ENCODE data around the gene HOGA1. TPM values are rescaled to one million over a fixed set of nuclear protein-coding genes. Genes with fewer than 3 reads are reported as not detected.

Gene HOGA1
- total RNA-seq (4.5 and 5.8 TPM in 2 replicates), polyA plus RNA-seq (6.9 TPM in 2 replicates)

DNA sequence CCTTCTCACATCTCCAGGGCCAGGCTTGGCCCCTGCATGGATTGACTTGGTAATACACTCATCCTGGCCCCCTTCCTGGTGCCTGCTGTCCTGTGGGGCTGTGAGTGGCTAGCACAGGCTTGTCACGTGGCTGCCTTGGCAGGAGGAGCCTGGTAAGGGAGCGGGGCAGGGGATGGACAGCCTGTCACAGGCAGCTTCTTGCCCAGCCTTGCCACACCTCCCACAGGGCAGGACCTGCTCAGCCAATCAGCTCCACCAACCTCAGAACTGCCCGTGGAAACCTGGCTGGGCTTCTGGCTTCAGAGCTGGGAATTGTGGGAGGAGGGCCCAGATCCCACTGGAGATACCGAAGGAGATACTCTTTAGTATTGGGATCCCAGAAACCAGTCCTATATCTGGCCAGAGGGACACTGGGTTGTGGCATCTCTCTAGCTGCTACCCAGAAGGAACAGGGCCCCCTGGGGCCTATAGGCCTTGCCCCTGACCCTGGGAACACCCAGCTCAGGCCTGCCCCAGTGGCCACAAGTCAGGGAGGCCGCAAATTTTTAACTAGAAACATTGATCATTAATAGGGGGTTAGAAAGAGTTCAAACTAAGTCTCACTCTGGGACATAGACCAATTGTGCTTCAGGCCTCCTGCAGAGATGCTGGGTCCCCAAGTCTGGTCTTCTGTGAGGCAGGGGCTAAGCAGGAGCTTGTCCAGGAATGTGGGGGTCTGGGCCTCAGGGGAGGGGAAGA, at the start of gene HOGA1:
Gene HOGA1 (plus strand): TSS at position 330 of the 738 bp plus-strand sequence. CDS start 315 bp downstream, at position 645.
- H3K4me3 ChIP-seq, result no peak within 1 kb of the TSS

DNA sequence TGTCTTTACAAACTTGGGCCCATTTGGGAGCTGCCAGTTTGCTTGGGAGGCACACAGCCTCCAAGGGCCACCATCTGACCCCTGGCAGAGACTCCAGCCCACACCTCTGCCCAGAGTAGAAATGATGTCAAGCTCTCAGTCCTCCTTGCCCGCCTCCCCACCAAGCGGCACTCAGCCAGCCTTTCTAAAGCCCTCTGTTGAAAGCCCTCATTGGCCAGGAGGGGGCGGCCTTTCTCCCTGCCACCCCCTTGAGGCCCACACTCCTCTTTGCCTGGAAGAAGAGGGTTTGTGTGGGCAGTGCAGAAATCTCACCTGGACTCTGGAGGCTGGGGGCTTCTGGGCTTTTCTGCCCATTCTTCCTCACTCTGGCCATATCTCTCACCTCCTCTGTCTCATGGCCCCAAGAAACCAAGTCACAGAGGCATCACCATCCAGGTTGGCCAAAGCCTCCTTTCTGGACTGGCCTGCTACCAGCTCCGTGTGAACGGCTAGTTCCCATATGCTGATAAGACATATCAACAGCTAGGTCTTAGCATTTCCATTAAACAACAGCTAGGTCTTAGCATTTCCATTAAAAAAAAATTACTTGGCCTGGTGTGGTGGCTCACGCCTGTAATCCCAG, 49.3 kb upstream of the HOGA1 start:
- no peak overlapping the region for H3K4me3 ChIP-seq
- peaks cover 3% of the 10 kb centered on the region for H3K79me2 ChIP-seq
- H3K27me3 ChIP-seq, result no peaks in the 10 kb centered on the region
- H3K27ac ChIP-seq, result no peak overlapping the region
- WGBS (ENCODE audit: low lambda C conversion rate, missing lambda C conversion rate), result 79% methylated on average over 6 of the region's 6 CpGs
- peaks cover 5% of the 10 kb centered on the region for H3K4me1 ChIP-seq (ENCODE audit: insufficient read depth)
- no peak for DNase-seq (ENCODE audit: low spot score)
- H3K9me2 ChIP-seq (replicated peaks; ENCODE audit: insufficient read depth), result no peaks in the 10 kb centered on the region
- H3K4me2 ChIP-seq, result no peak overlapping the region
- no peak overlapping the region for H2AFZ ChIP-seq
- no peaks in the 10 kb centered on the region for H4K20me1 ChIP-seq (ENCODE audit: insufficient read depth, poor library complexity, severe bottlenecking)
- no peaks in the 10 kb centered on the region for H3K36me3 ChIP-seq (replicated peaks; ENCODE audit: insufficient read depth, low read depth)
- H3K9me3 ChIP-seq (ENCODE audit: low read depth), result no peaks in the 10 kb centered on the region
- no peak for TF ChIP-seq EZH2 (IDR thresholded peaks at IDR 0.05; ENCODE audit: borderline replicate concordance)
- TF ChIP-seq, protein P1, sequence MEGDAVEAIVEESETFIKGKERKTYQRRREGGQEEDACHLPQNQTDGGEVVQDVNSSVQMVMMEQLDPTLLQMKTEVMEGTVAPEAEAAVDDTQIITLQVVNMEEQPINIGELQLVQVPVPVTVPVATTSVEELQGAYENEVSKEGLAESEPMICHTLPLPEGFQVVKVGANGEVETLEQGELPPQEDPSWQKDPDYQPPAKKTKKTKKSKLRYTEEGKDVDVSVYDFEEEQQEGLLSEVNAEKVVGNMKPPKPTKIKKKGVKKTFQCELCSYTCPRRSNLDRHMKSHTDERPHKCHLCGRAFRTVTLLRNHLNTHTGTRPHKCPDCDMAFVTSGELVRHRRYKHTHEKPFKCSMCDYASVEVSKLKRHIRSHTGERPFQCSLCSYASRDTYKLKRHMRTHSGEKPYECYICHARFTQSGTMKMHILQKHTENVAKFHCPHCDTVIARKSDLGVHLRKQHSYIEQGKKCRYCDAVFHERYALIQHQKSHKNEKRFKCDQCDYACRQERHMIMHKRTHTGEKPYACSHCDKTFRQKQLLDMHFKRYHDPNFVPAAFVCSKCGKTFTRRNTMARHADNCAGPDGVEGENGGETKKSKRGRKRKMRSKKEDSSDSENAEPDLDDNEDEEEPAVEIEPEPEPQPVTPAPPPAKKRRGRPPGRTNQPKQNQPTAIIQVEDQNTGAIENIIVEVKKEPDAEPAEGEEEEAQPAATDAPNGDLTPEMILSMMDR (IDR thresholded peaks at IDR 0.05; ENCODE audit: poor library complexity), result peak; percentile 29
- no peak for TF ChIP-seq EZH2phosphoT487 (IDR thresholded peaks at IDR 0.05; ENCODE audit: low read depth, severe bottlenecking, unreplicated experiment)

More for the DNA sequence above, at the start of gene HOGA1:
- peaks cover 4% of the 10 kb centered on the region for H3K4me1 ChIP-seq (ENCODE audit: insufficient read depth)
- H3K79me2 ChIP-seq, result no peaks in the 10 kb centered on the region
- no peaks in the 10 kb centered on the region for H3K27me3 ChIP-seq
- TF ChIP-seq EZH2 (IDR thresholded peaks at IDR 0.05; ENCODE audit: borderline replicate concordance) (no peak), EZH2phosphoT487 (IDR thresholded peaks at IDR 0.05; ENCODE audit: low read depth, severe bottlenecking, unreplicated experiment) (no peak)
- TF ChIP-seq, protein P1 (IDR thresholded peaks at IDR 0.05; ENCODE audit: poor library complexity), result no peak
- no peaks in the 10 kb centered on the region for H3K36me3 ChIP-seq (replicated peaks; ENCODE audit: insufficient read depth, low read depth)
- WGBS (ENCODE audit: low lambda C conversion rate, missing lambda C conversion rate), result 65% methylated on average over 5 of the region's 5 CpGs
- H3K4me2 ChIP-seq, result no peak within 1 kb of the TSS
- H3K9me3 ChIP-seq (ENCODE audit: low read depth), result no peaks in the 10 kb centered on the region
- H4K20me1 ChIP-seq (ENCODE audit: insufficient read depth, poor library complexity, severe bottlenecking), result no peaks in the 10 kb centered on the region
- H3K27ac ChIP-seq, result peak within 1 kb of the TSS; percentile 63
- H2AFZ ChIP-seq, result no peak within 1 kb of the TSS
- peak; percentile 68 for DNase-seq (ENCODE audit: low spot score)
- H3K9me2 ChIP-seq (replicated peaks; ENCODE audit: insufficient read depth), result no peaks in the 10 kb centered on the region

DNA sequence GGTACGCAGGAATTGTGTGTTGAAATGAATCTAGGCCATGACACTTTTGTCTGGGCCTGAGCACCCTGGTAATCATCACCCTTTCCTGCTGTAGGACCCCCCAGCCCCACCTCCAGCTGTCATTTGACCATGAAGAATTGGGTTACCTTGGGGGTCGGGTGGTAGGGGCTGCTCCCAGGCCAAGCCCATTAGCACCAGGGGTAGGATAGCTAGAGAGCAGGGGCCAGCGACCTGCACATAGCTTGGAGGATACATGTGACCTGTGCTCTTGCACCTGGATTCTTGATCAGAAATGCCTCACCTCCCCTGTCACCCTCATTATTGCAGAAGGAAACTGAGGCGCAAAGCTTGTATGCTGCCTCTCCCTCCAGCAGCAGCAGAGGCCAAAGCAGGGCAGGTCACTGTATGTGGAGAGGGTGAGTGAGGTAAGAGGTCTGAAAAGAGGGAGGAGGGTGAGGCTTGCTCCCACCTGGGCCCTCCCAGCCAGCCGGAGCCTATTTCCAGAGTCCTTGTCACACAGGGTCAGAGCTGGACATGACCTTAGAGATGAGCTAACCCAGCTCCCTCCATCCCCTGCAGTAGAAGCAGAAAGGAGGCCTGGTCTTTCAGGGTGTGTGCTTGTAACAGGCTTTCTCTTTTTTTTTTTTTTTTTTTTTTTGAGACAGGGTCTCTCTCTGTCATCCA, 46.9 kb upstream of the HOGA1 start:
- H3K4me2 ChIP-seq, result no peak overlapping the region
- no peaks in the 10 kb centered on the region for H3K27me3 ChIP-seq
- 90% methylated on average over 5 of the region's 5 CpGs for WGBS (ENCODE audit: low lambda C conversion rate, missing lambda C conversion rate)
- no peak overlapping the region for H3K4me3 ChIP-seq
- H3K27ac ChIP-seq, result no peak overlapping the region
- no peak for DNase-seq (ENCODE audit: low spot score)
- H3K9me2 ChIP-seq (replicated peaks; ENCODE audit: insufficient read depth), result no peaks in the 10 kb centered on the region
- H3K79me2 ChIP-seq, result peaks cover 17% of the 10 kb centered on the region
- TF ChIP-seq, protein P1 (IDR thresholded peaks at IDR 0.05; ENCODE audit: poor library complexity), result no peak
- no peak for TF ChIP-seq EZH2phosphoT487 (IDR thresholded peaks at IDR 0.05; ENCODE audit: low read depth, severe bottlenecking, unreplicated experiment)
- no peak for TF ChIP-seq EZH2 (IDR thresholded peaks at IDR 0.05; ENCODE audit: borderline replicate concordance)
- peaks cover 18% of the 10 kb centered on the region for H3K4me1 ChIP-seq (ENCODE audit: insufficient read depth)
- no peaks in the 10 kb centered on the region for H4K20me1 ChIP-seq (ENCODE audit: insufficient read depth, poor library complexity, severe bottlenecking)
- H3K36me3 ChIP-seq (replicated peaks; ENCODE audit: insufficient read depth, low read depth), result no peaks in the 10 kb centered on the region
- H2AFZ ChIP-seq, result no peak overlapping the region
- no peaks in the 10 kb centered on the region for H3K9me3 ChIP-seq (ENCODE audit: low read depth)

All from hepatocyte (in vitro differentiated cells).